Measurements from ENCODE around the gene MOSPD3.

MOSPD3 gene

GRCh38 chr7:100575206-100575631 is 37.1 kb upstream of the MOSPD3 start:
- TF ChIP-seq CTCF (IDR thresholded peaks at IDR 0.05; ENCODE audit: low read depth, low read length) (no peak), POLR2A (IDR thresholded peaks at IDR 0.05; ENCODE audit: extremely low read depth, insufficient read length) (no peak), MAX (IDR thresholded peaks at IDR 0.05; ENCODE audit: low read depth, low read length) (no peak), MYC (IDR thresholded peaks at IDR 0.05; ENCODE audit: low read depth, low read length) (no peak)
- no peak for DNase-seq (ENCODE audit: low read depth)
- no peak overlapping the region for H3K4me3 ChIP-seq (ENCODE audit: low read depth, low read length)

- no peak for DNase-seq (ENCODE audit: low read depth)
- TF ChIP-seq POLR2A (IDR thresholded peaks at IDR 0.05; ENCODE audit: extremely low read depth, insufficient read length): no peak
- TF ChIP-seq CTCF (IDR thresholded peaks at IDR 0.05; ENCODE audit: low read depth, low read length): no peak
- TF ChIP-seq MAX (IDR thresholded peaks at IDR 0.05; ENCODE audit: low read depth, low read length): no peak
- no peak for TF ChIP-seq MYC (IDR thresholded peaks at IDR 0.05; ENCODE audit: low read depth, low read length)
- no peak overlapping the region for H3K4me3 ChIP-seq (ENCODE audit: low read depth, low read length)
These were observed 36.5 kb upstream of the MOSPD3 start for GRCh38 chr7:100575746-100576383.

GRCh38 chr7:100576384-100576993 is 35.9 kb upstream of the MOSPD3 start:
- TF ChIP-seq POLR2A (IDR thresholded peaks at IDR 0.05; ENCODE audit: extremely low read depth, insufficient read length) (no peak), MAX (IDR thresholded peaks at IDR 0.05; ENCODE audit: low read depth, low read length) (no peak), CTCF (IDR thresholded peaks at IDR 0.05; ENCODE audit: low read depth, low read length) (no peak), MYC (IDR thresholded peaks at IDR 0.05; ENCODE audit: low read depth, low read length) (no peak)
- H3K4me3 ChIP-seq (ENCODE audit: low read depth, low read length): no peak overlapping the region
- DNase-seq (ENCODE audit: low read depth): no peak

- H3K4me3 ChIP-seq (ENCODE audit: low read depth, low read length): no peak overlapping the region
- TF ChIP-seq POLR2A (IDR thresholded peaks at IDR 0.05; ENCODE audit: extremely low read depth, insufficient read length): no peak
- no peak for TF ChIP-seq CTCF (IDR thresholded peaks at IDR 0.05; ENCODE audit: low read depth, low read length)
- no peak for TF ChIP-seq MYC (IDR thresholded peaks at IDR 0.05; ENCODE audit: low read depth, low read length)
- TF ChIP-seq MAX (IDR thresholded peaks at IDR 0.05; ENCODE audit: low read depth, low read length): no peak
- no peak for DNase-seq (ENCODE audit: low read depth)
These were observed 35.2 kb upstream of the MOSPD3 start for GRCh38 chr7:100577103-100577502.

- no peak for DNase-seq (ENCODE audit: low read depth)
- no peak overlapping the region for H3K4me3 ChIP-seq (ENCODE audit: low read depth, low read length)
- TF ChIP-seq POLR2A (IDR thresholded peaks at IDR 0.05; ENCODE audit: extremely low read depth, insufficient read length) (no peak), MAX (IDR thresholded peaks at IDR 0.05; ENCODE audit: low read depth, low read length) (no peak), MYC (IDR thresholded peaks at IDR 0.05; ENCODE audit: low read depth, low read length) (no peak), CTCF (IDR thresholded peaks at IDR 0.05; ENCODE audit: low read depth, low read length) (no peak)
These were observed 34.8 kb upstream of the MOSPD3 start for GRCh38 chr7:100577507-100577906.

Measured in NB4 (cell line).